Stimulated activated naive B cell treated with anti-CD40 and anti-IgM and Interleukin-4, amounts not matched to agents 10 μg/mL and 1 μg/mL and 100 μg/mL, for 72 hours (primary cell): ENCODE measurements around the gene EEF1E1.

Source experiments
- ATAC-seq, 2 donors: fragments of 150-1000 bp; cut with Tn5 transposase; replicated peaks; 2 replicates each; pipeline ENCODE4 v1.10.0; 2021; ENCODE audit warnings: moderate library complexity in 1 of 2
- DNase-seq: peaks from one replicate; pipeline ENCODE4 v3.0.0; 2021
- H3K27ac Mint-ChIP-seq: one replicate; pipeline ENCODE4 v1.8.0; 2022; ENCODE audit warnings: mild to moderate bottlenecking, mixed read lengths
- H3K27me3 Mint-ChIP-seq, 2 donors: one replicate each; pipeline ENCODE4 v1.8.0; 2022; ENCODE audit warnings: mixed read lengths in 2 of 2
- H3K36me3 Mint-ChIP-seq, 2 donors: one replicate each; pipeline ENCODE4 v1.8.0; 2022; ENCODE audit warnings: mixed read lengths in 2 of 2, mild to moderate bottlenecking in 1 of 2
- H3K4me1 Mint-ChIP-seq, 2 donors: one replicate each; pipeline ENCODE4 v1.8.0; 2022; ENCODE audit warnings: mixed read lengths in 2 of 2, mild to moderate bottlenecking in 1 of 2
- H3K4me3 Mint-ChIP-seq, 2 donors: one replicate each; pipeline ENCODE4 v1.8.0; 2022; ENCODE audit warnings: mild to moderate bottlenecking in 2 of 2, mixed read lengths in 2 of 2, moderate library complexity in 1 of 2
- H3K9me3 Mint-ChIP-seq, 2 donors: one replicate each; pipeline ENCODE4 v1.8.0; 2022; ENCODE audit warnings: mixed read lengths in 2 of 2, mild to moderate bottlenecking in 1 of 2

EEF1E1 gene

DNA sequence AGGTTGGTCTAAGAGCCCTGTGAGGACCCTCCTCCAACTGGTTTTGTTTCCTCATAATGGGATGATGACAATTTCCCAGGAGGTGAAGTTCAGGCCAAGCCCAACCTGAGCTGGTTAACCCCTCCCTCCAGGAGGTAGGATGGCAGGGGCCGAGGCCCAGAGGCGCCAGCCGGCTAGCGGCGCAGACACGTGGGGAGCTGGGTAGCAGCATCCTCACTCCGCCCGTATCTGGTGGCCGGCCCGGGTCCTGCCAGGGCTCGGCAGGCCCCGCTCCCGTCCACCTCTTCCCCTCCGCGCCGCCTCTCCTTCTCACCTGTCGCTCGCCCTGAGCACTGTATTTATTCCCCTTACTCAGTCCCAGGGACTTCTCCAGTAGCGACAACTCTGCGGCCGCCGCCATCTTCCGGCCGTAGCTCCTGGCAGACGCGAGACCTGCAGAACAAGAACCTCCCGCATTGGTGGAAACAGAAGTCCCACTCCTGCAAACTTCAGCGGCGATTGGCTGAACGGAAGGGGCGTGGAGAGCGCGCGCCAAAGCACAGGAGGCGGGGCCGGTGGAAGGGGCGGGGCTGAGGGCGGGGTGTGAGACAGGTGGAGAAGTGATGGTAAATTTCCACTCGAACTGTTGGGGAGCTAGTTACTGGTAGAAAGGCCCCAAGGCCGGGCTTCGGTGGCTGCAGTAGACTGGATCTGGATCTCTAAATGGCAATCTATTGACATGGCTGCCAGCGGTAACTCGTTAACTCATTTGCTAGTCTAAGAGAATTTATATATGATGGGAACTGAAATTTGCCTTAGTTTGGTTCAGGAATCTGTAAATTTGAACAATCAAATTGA lies at the start of gene EEF1E1:
TSS of gene EEF1E1 (minus strand) at position 427 of the 837 bp plus-strand sequence. CDS start at position 400, 27 bp downstream.
- no peaks in the 10 kb centered on the region for H3K9me3 Mint-ChIP-seq
- DNase-seq (peak; percentile 89), ATAC-seq (peak; percentile 99)
- H3K27ac Mint-ChIP-seq, result peak within 1 kb of the TSS; percentile 97
- peaks cover 17 to 19% of the 10 kb centered on the region in 2 donors for H3K27me3 Mint-ChIP-seq
- peaks cover 13 to 29% of the 10 kb centered on the region in 2 donors for H3K4me1 Mint-ChIP-seq
- peak within 1 kb of the TSS; percentile 93 to 96 for H3K4me3 Mint-ChIP-seq
- H3K36me3 Mint-ChIP-seq, result peaks cover 11 to 20% of the 10 kb centered on the region in 2 donors

- H3K27ac Mint-ChIP-seq, result no peak overlapping the region
These were observed 47.0 kb upstream of the EEF1E1 start for GRCh38 chr6:8149350-8149749.

DNA sequence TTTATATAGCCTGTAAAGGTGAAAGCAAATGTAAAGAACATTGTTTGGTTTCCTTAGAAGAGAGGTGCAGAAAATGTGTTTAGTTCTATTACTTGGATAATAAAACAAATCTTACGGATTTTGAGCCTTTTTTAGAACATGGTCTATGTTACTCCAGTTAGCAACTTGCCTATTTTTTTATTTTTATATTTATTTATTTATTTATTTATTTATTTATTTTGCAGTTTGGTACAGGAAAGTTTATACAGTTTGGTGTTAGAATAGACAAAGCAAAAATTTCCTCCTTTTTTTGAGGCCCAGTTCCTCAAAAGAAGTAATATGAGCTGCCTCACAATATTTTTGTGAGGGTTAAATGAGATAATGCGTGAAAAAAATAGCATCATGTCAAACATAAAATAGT lies 41.6 kb upstream of the EEF1E1 start:
- H3K4me3 Mint-ChIP-seq, result no peak overlapping the region
- DNase-seq, result no peak
- no peaks in the 10 kb centered on the region for H3K4me1 Mint-ChIP-seq
- no peak for ATAC-seq
- no peaks in the 10 kb centered on the region for H3K9me3 Mint-ChIP-seq
- H3K36me3 Mint-ChIP-seq, result peaks cover 0 to 2% of the 10 kb centered on the region in 2 donors
- no peak overlapping the region for H3K27ac Mint-ChIP-seq
- peaks cover 13 to 22% of the 10 kb centered on the region in 2 donors for H3K27me3 Mint-ChIP-seq

More at GRCh38 chr6:8149350-8149749, 47.0 kb upstream of the EEF1E1 start:
- H3K4me1 Mint-ChIP-seq, result no peaks in the 10 kb centered on the region
- H3K36me3 Mint-ChIP-seq, result no peaks in the 10 kb centered on the region
- DNase-seq (no peak), ATAC-seq (no peak)
- no peak overlapping the region for H3K4me3 Mint-ChIP-seq
- H3K27me3 Mint-ChIP-seq, result peaks cover 12 to 16% of the 10 kb centered on the region in 2 donors
- H3K9me3 Mint-ChIP-seq, result no peaks in the 10 kb centered on the region

DNA sequence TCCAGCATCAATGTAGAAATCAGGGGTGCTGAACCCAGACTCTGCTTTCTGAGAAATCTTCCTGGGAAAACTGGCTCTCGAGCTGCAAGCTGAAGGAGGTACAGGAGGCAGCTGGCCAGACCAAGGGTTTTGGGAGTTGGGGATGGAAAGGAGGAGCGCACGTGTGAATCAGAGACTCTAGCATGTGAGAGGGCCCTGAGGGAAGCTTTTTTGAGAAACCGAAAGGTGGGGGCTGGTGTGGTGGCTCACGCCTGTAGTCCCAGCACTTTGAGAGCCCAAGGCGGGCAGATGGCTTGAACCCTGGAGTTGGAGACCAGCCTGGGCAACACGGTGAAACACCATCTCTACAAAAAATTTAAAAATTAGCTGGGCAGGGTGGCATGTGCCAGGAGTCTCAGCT lies 37.1 kb upstream of the EEF1E1 start:
- Mint-ChIP-seq H3K4me1 (no peaks in the 10 kb centered on the region), H3K27ac (no peak overlapping the region), H3K36me3 (peaks cover 0 to 2% of the 10 kb centered on the region in 2 donors), H3K9me3 (no peaks in the 10 kb centered on the region), H3K27me3 (peaks cover 8 to 21% of the 10 kb centered on the region in 2 donors), H3K4me3 (no peak overlapping the region)
- DNase-seq (no peak), ATAC-seq (no peak)

GRCh38 chr6:8137529-8137939 lies 35.2 kb upstream of the EEF1E1 start:
- H3K9me3 Mint-ChIP-seq, result no peaks in the 10 kb centered on the region
- H3K27ac Mint-ChIP-seq, result no peak overlapping the region
- no peak for DNase-seq
- H3K27me3 Mint-ChIP-seq, result peaks cover 15 to 21% of the 10 kb centered on the region in 2 donors
- no peak overlapping the region for H3K4me3 Mint-ChIP-seq
- no peak for ATAC-seq
- peaks cover 0 to 2% of the 10 kb centered on the region in 2 donors for H3K36me3 Mint-ChIP-seq
- no peaks in the 10 kb centered on the region for H3K4me1 Mint-ChIP-seq

DNA sequence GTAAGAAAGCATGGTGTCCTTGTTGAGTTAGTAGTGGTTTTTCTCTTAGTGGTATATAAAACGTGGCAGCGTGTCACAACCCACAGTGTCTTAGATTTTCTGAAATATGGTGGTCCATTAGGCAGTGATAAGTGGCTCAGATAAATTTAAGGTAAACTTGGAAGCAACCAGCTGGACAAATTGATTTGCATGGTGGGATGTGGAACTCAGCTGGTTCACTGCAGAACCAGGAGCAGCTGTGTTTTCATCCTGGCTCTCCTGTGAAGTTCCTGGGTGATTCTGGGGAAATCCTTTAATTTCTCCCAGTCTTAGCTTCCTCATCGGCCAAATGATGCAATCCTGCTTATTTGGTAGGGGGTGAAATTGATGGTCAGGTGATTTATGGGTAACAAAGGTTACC lies 32.9 kb upstream of the EEF1E1 start:
- Mint-ChIP-seq H3K9me3 (peaks cover 0 to 2% of the 10 kb centered on the region in 2 donors), H3K27ac (no peak overlapping the region), H3K36me3 (peaks cover 0 to 2% of the 10 kb centered on the region in 2 donors), H3K4me1 (peaks cover 0 to 5% of the 10 kb centered on the region in 2 donors), H3K4me3 (no peak overlapping the region), H3K27me3 (peaks cover 32 to 43% of the 10 kb centered on the region in 2 donors)
- DNase-seq (no peak), ATAC-seq (no peak)

- Mint-ChIP-seq H3K4me3 (no peak overlapping the region), H3K4me1 (peaks cover 0 to 5% of the 10 kb centered on the region in 2 donors), H3K27me3 (peaks cover 33 to 40% of the 10 kb centered on the region in 2 donors), H3K36me3 (no peaks in the 10 kb centered on the region), H3K27ac (no peak overlapping the region), H3K9me3 (peaks cover 0 to 2% of the 10 kb centered on the region in 2 donors)
- no peak for ATAC-seq
- DNase-seq, result no peak
These were observed 29.8 kb upstream of the EEF1E1 start for GRCh38 chr6:8132130-8132529.

- Mint-ChIP-seq H3K27ac (no peak overlapping the region), H3K36me3 (no peaks in the 10 kb centered on the region), H3K9me3 (peaks cover 0 to 2% of the 10 kb centered on the region in 2 donors), H3K4me1 (peaks cover 0 to 5% of the 10 kb centered on the region in 2 donors), H3K4me3 (no peak overlapping the region), H3K27me3 (peaks cover 34 to 40% of the 10 kb centered on the region in 2 donors)
- DNase-seq (peak; percentile 9), ATAC-seq (peak; percentile 68 to 73)
These were observed 29.0 kb upstream of the EEF1E1 start for GRCh38 chr6:8131265-8131897.

- peaks cover 36 to 37% of the 10 kb centered on the region in 2 donors for H3K27me3 Mint-ChIP-seq
- H3K36me3 Mint-ChIP-seq, result no peaks in the 10 kb centered on the region
- no peak overlapping the region for H3K4me3 Mint-ChIP-seq
- no peak for ATAC-seq
- DNase-seq, result no peak
- H3K27ac Mint-ChIP-seq, result no peak overlapping the region
- peaks cover 0 to 5% of the 10 kb centered on the region in 2 donors for H3K4me1 Mint-ChIP-seq
- peaks cover 0 to 3% of the 10 kb centered on the region in 2 donors for H3K9me3 Mint-ChIP-seq
These were observed 28.1 kb upstream of the EEF1E1 start for GRCh38 chr6:8130399-8130798.

DNA sequence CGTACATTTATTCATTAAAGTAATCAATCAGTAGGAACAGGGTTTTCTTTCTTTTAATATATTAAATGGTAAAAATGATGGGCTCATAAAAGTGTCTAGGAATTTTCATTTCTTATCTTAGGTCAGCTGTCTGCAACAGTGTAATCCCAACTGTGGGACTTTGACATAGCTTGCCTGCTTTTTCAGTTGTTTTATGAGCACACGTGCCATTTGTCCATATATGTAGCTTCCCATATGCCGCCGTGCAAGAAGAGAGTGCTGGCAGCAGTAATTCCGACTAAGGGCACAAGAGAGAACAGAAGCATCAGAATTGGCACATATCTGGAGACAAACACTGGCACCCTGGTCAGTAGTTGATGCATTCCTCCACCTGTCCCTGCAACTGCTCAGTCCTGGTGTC lies 20.9 kb upstream of the EEF1E1 start:
- Mint-ChIP-seq H3K4me3 (no peak overlapping the region), H3K36me3 (peaks cover 0 to 2% of the 10 kb centered on the region in 2 donors), H3K9me3 (peaks cover 0 to 4% of the 10 kb centered on the region in 2 donors), H3K27ac (no peak overlapping the region), H3K4me1 (peaks cover 0 to 1% of the 10 kb centered on the region in 2 donors), H3K27me3 (peaks cover 24 to 28% of the 10 kb centered on the region in 2 donors)
- DNase-seq, result no peak
- no peak for ATAC-seq

- Mint-ChIP-seq H3K9me3 (no peaks in the 10 kb centered on the region), H3K4me3 (no peak overlapping the region)
These were observed 12.6 kb upstream of the EEF1E1 start for GRCh38 chr6:8114956-8115355.

GRCh38 chr6:8113131-8113654 lies 10.8 kb upstream of the EEF1E1 start:
- H3K36me3 Mint-ChIP-seq, result no peaks in the 10 kb centered on the region
- no peak overlapping the region for H3K27ac Mint-ChIP-seq
- H3K4me1 Mint-ChIP-seq, result no peaks in the 10 kb centered on the region
- ATAC-seq (no peak), DNase-seq (no peak)
- H3K27me3 Mint-ChIP-seq, result peaks cover 25 to 40% of the 10 kb centered on the region in 2 donors
- H3K4me3 Mint-ChIP-seq, result no peak overlapping the region
- H3K9me3 Mint-ChIP-seq, result peaks cover 0 to under 1% of the 10 kb centered on the region in 2 donors

More at GRCh38 chr6:8114956-8115355, 12.6 kb upstream of the EEF1E1 start:
- Mint-ChIP-seq H3K4me1 (no peaks in the 10 kb centered on the region), H3K27ac (no peak overlapping the region), H3K36me3 (no peaks in the 10 kb centered on the region), H3K27me3 (peaks cover 11 to 27% of the 10 kb centered on the region in 2 donors)
- ATAC-seq (no peak), DNase-seq (no peak)

DNA sequence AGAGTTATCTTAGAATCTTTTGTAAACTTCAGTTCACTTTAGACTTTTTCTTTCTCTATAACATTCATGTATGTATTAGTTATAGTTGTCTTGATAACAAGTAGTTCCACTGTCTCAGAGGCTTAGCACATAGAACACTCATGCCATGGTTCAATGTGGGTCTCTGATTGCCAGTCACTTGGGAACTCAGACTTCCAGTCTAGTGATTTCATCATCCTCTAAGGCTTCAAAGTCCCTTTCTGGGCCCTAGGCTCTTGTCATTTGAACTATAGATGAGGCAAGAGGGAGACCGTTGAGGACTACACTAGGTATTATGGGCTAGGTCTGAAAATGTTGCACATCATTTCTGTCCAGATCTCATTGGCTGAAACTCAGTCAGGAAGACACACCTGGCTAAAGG lies 8.4 kb upstream of the EEF1E1 start:
- Mint-ChIP-seq H3K4me1 (no peaks in the 10 kb centered on the region), H3K4me3 (no peak overlapping the region), H3K27me3 (peaks cover 44 to 64% of the 10 kb centered on the region in 2 donors), H3K36me3 (peaks cover 1 to 5% of the 10 kb centered on the region in 2 donors), H3K27ac (no peak overlapping the region), H3K9me3 (peaks cover 1 to 4% of the 10 kb centered on the region in 2 donors)
- DNase-seq (no peak), ATAC-seq (no peak)

DNA sequence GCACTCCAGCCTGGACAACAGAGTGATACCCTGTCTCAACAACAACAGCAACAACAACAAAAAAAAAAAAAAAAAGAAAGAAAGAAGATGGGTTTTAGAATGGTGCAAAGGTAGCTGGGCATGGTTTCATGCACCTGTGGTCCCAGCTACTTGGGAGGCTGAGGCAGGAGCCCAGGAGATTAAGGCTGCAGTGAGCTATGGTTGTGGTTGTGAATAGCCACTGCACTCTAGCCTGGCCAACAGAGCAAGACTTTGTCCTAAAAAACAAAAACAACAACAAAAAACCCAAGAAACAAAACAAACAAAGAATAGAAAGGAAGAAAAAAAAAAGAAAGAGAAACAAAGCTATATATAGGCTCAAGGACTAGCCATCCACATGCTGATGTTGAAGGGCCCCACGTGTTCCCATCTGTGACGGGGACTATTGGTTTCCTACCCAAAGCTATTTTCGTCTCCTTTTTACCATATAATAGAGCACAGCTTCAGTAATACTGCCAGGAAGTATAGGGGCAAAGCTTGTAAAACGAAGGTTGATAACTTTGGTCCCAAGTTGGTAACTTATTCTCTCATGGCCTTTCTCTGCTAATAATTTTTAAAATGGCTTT lies 7.9 kb upstream of the EEF1E1 start:
- Mint-ChIP-seq H3K27me3 (peaks cover 39 to 66% of the 10 kb centered on the region in 2 donors), H3K36me3 (peaks cover 1 to 5% of the 10 kb centered on the region in 2 donors), H3K9me3 (peaks cover 1 to 4% of the 10 kb centered on the region in 2 donors)

More for the DNA sequence above, 7.9 kb upstream of the EEF1E1 start:
- DNase-seq, result no peak
- no peak for ATAC-seq
- no peaks in the 10 kb centered on the region for H3K4me1 Mint-ChIP-seq
- no peak overlapping the region for H3K27ac Mint-ChIP-seq
- no peak overlapping the region for H3K4me3 Mint-ChIP-seq
